ENCODE measurements around the gene GSKIP.

Gene GSKIP

DNA sequence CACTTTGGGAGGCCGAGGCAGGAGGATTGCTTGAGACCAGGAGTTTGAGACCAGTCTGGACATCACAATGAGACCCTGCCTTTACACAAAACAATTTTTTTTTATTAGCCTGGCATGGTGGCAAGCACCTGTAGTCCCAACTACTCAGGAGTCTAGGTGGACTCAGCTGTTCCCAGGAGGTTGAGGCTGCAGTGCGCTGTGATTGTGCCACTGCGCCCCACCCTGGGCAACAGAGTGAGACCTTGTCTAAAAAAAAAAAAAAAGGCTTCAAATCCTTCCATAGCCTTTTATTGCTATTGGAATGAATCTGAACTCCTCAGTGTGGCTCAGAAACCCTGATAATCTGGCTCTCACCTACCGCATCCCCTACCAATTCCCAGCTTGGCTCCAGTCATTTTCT lies 54.7 kb downstream of the GSKIP start:
- TF ChIP-seq CTCF (IDR thresholded peaks at IDR 0.05; ENCODE audit: low read depth, low read length, missing control alignments), result no peak
- DNase-seq, result no peak

GRCh38 chr14:96421236-96421635 lies 57.9 kb downstream of the GSKIP start:
- in situ Hi-C loops (cut with HindIII; ENCODE audit: low pct_ligation_motif_present, low sequenced_read_pairs), result no loop called here
- no peak for TF ChIP-seq CTCF (IDR thresholded peaks at IDR 0.05; ENCODE audit: low read depth, low read length, missing control alignments)
- H3K27me3 ChIP-seq (replicated peaks), result no peaks in the 10 kb centered on the region
- no peak overlapping the region for H3K4me3 ChIP-seq (ENCODE audit: low read depth, low read length)
- no peaks in the 10 kb centered on the region for H3K36me3 ChIP-seq (replicated peaks)
- H3K27ac ChIP-seq, result no peak overlapping the region
- no peak for DNase-seq

More for the DNA sequence above, 54.7 kb downstream of the GSKIP start:
- H3K27me3 ChIP-seq (replicated peaks), result no peaks in the 10 kb centered on the region
- in situ Hi-C loops (cut with HindIII; ENCODE audit: low pct_ligation_motif_present, low sequenced_read_pairs), result no loop called here
- no peak overlapping the region for H3K27ac ChIP-seq
- no peaks in the 10 kb centered on the region for H3K36me3 ChIP-seq (replicated peaks)
- no peak overlapping the region for H3K4me3 ChIP-seq (ENCODE audit: low read depth, low read length)

DNA sequence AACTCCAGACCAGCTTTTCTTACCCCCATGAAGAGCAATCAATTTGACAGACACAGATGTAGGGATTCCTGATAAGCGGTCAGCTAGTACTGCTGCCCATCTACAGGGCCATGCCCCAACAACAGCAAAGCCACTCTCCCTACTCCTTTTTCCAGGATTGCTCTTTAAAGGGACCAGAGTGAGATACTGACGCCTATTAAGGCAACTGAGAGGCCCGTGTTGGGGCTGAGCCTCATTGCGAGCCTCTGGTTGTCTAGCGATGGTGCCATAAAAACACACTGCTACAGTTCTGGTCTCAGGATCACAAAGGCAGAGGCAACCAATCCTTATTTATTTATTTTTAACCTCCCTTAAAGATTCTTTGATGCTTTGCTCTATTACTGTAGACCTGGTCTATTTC lies 59.7 kb downstream of the GSKIP start:
- TF ChIP-seq CTCF (IDR thresholded peaks at IDR 0.05; ENCODE audit: low read depth, low read length, missing control alignments), result no peak

DNA sequence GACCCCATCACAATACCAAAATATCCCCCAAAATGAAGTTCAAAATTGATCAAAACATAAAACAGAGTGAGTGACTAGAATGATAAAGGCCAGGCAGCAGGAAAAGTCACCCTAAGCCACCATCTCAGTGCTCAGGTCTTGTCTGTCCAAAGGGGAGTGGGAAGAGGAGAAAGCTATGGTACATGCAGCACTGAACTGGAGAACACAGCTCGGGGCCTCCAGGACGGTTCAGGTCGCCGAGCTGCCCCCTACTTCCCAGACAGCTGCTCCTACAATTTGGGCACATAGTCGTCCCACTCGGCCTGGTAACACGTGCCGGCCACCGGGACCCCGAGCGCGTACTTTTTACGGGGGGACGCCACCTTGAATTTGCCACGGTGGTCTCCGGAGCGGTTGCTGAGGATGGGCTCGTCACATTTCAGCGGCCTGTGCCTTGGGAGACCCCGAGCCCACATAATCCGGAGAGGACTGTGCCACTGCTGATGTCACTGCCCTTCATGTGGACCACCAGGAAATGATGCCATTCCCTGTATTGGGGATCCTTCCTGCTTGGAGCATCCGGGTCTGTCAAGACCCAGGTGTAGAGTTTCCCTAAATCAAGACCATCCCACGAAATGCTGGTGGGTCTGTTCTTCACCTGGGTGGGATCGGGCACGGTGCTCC lies 60.3 kb downstream of the GSKIP start:
- TF ChIP-seq CTCF (IDR thresholded peaks at IDR 0.05; ENCODE audit: low read depth, low read length, missing control alignments), result no peak
- H3K4me3 ChIP-seq (ENCODE audit: low read depth, low read length), result peak overlapping the region; percentile 48
- no peak for DNase-seq
- no peaks in the 10 kb centered on the region for H3K27me3 ChIP-seq (replicated peaks)
- H3K36me3 ChIP-seq (replicated peaks), result no peaks in the 10 kb centered on the region
- H3K27ac ChIP-seq, result no peak overlapping the region
- in situ Hi-C loops (cut with HindIII; ENCODE audit: low pct_ligation_motif_present, low sequenced_read_pairs), result no loop called here

More for the DNA sequence above, 59.7 kb downstream of the GSKIP start:
- H3K27me3 ChIP-seq (replicated peaks), result no peaks in the 10 kb centered on the region
- in situ Hi-C loops (cut with HindIII; ENCODE audit: low pct_ligation_motif_present, low sequenced_read_pairs), result no loop called here
- no peak overlapping the region for H3K4me3 ChIP-seq (ENCODE audit: low read depth, low read length)
- H3K36me3 ChIP-seq (replicated peaks), result no peaks in the 10 kb centered on the region
- H3K27ac ChIP-seq, result no peak overlapping the region
- DNase-seq, result no peak

- H3K27me3 ChIP-seq (replicated peaks), result no peaks in the 10 kb centered on the region
- peak; percentile 67 for DNase-seq
- H3K27ac ChIP-seq, result no peak overlapping the region
- TF ChIP-seq CTCF (IDR thresholded peaks at IDR 0.05; ENCODE audit: low read depth, low read length, missing control alignments), result peak; percentile 54
- peak overlapping the region; percentile 48 for H3K4me3 ChIP-seq (ENCODE audit: low read depth, low read length)
- in situ Hi-C loops (cut with HindIII; ENCODE audit: low pct_ligation_motif_present, low sequenced_read_pairs), result no loop called here
- H3K36me3 ChIP-seq (replicated peaks), result no peaks in the 10 kb centered on the region
Observed at GRCh38 chr14:96424109-96424989, 61.0 kb downstream of the GSKIP start.
